Astrocyte of the cerebellum (primary cell): ENCODE data around the gene MSANTD1.

Experiments used
- DNase-seq: peaks from one replicate; pipeline ENCODE4 v3.0.0-alpha.2; 2011; ENCODE audit warnings: low read depth
- H3K4me3 ChIP-seq: 2 replicates; pipeline ENCODE4 v1.5.1; 2011; ENCODE audit warnings: mild to moderate bottlenecking, low read depth, low read length, moderate library complexity
- in situ Hi-C: cut with HindIII; loops from 2 replicates; pipeline ENCODE4 v1.10.0; 2017; ENCODE audit warnings: low sequenced_read_pairs
- TF ChIP-seq, protein P1 (sequence below): IDR thresholded peaks from 2 replicates; pipeline ENCODE4 v1.5.1; 2012; ENCODE audit warnings: low read length, low read depth, moderate library complexity, mild to moderate bottlenecking; ENCODE audit errors: missing control alignments

The MSANTD1 gene

DNA sequence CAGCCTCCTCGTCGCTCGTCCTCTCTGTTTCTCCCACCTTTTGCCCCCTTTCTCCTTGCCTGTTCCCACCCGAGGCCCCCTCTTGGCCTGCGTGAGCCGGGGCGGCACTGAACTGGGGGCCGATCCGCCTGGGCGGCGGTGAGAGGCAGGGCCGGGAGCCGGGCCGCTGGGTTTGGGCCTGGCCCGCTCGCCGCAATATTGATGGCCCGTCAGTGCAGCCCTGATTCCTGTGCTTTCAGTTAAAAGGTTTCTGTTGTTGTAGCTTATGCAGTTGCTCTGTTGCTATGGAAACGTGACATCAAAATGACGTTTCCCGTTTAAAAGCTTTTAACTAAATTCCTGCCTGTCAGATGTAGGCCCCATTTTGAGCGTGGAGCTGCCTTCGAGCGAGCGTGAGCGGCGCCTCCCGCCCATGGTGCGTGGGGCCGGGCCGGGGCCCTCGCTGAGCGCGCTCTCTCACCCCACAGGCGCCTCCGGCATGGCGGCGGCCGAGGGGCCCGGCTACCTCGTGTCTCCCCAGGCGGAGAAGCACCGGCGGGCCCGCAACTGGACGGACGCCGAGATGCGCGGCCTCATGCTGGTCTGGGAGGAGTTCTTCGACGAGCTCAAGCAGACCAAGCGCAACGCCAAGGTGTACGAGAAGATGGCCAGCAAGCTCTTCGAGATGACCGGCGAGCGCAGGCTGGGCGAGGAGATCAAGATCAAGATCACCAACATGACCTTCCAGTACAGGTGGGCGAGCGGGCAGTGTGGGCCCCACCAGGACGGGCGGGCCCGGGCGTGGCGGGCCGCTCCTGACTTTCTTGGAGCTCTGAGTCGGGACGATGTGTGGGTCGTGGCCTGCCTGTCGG lies at the start of gene MSANTD1:
MSANTD1 (plus strand) TSS at position 349 of the 851 bp plus-strand sequence; CDS start at position 413, 64 bp downstream.
- TF ChIP-seq, protein P1, sequence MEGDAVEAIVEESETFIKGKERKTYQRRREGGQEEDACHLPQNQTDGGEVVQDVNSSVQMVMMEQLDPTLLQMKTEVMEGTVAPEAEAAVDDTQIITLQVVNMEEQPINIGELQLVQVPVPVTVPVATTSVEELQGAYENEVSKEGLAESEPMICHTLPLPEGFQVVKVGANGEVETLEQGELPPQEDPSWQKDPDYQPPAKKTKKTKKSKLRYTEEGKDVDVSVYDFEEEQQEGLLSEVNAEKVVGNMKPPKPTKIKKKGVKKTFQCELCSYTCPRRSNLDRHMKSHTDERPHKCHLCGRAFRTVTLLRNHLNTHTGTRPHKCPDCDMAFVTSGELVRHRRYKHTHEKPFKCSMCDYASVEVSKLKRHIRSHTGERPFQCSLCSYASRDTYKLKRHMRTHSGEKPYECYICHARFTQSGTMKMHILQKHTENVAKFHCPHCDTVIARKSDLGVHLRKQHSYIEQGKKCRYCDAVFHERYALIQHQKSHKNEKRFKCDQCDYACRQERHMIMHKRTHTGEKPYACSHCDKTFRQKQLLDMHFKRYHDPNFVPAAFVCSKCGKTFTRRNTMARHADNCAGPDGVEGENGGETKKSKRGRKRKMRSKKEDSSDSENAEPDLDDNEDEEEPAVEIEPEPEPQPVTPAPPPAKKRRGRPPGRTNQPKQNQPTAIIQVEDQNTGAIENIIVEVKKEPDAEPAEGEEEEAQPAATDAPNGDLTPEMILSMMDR = no peak
- in situ Hi-C loops = no loop called here
- no peak within 1 kb of the TSS for H3K4me3 ChIP-seq
- DNase-seq = no peak

DNA sequence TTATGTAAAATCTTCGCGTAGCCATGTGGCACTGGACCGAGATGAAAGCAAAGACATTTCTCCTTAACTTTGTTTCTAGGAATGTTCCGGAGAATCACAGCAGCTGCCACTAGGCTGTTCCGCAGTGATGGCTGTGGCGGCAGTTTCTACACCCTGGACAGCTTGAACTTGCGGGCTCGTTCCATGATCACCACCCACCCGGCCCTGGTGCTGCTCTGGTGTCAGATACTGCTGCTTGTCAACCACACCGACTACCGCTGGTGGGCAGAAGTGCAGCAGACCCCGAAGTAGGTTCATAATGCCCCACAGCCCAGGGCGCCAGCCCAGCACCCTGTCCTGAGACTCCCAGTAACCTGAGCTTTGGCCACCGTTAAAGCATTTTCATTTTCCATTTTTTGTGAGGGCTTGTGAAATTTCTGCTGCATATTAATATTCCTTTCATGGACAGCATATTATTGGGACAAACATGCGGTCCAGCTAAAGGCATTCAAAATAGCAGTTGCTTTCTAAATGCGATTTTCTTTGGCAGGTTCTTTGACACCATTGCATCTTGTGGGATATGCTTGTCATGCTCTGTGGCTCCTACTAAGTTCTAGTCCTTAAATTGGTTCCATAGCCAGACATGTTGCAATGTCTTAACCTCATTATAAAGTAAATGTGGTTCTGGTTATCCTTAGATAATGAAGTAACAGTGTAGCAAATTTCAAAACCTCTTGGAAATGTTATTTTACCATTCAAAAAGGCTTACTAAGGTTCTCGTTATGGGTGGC lies 49.1 kb upstream of the MSANTD1 start:
- in situ Hi-C loops = no loop called here
- DNase-seq = no peak
- H3K4me3 ChIP-seq = no peak overlapping the region
- TF ChIP-seq, protein P1 = no peak

DNA sequence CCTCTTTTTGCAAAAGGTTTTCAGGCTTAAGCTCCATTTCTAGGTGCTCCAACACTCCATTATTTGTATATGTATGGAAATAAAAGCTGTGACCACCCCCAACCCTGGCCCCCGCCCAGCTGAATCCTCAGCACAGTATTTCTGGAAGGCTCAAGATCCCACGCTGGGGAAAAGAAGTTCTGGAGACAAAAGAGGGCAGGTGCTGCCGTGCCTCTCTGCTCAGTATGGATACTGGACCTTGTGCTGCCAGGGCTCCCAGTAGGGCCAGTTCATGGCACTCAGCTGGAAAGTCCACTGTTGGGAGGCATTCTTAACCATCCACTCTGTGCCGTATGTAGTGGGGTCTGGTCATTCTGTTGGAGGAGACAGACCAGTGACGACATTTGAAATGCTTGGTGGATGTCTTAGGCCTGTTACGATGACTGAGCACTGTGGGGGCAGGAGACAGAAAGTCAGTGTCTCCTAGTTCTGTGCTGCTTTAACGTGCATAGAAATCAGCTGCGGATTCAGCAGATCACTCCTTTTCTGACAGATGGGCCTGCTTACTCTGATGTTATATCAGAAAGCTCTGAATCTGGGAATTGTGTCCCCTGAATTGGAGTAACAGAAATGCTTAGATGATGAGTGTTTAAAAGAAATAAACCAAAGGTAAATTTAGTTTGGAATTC lies 48.4 kb upstream of the MSANTD1 start:
- TF ChIP-seq, protein P1 = no peak
- in situ Hi-C loops = no loop called here
- DNase-seq = no peak
- no peak overlapping the region for H3K4me3 ChIP-seq

DNA sequence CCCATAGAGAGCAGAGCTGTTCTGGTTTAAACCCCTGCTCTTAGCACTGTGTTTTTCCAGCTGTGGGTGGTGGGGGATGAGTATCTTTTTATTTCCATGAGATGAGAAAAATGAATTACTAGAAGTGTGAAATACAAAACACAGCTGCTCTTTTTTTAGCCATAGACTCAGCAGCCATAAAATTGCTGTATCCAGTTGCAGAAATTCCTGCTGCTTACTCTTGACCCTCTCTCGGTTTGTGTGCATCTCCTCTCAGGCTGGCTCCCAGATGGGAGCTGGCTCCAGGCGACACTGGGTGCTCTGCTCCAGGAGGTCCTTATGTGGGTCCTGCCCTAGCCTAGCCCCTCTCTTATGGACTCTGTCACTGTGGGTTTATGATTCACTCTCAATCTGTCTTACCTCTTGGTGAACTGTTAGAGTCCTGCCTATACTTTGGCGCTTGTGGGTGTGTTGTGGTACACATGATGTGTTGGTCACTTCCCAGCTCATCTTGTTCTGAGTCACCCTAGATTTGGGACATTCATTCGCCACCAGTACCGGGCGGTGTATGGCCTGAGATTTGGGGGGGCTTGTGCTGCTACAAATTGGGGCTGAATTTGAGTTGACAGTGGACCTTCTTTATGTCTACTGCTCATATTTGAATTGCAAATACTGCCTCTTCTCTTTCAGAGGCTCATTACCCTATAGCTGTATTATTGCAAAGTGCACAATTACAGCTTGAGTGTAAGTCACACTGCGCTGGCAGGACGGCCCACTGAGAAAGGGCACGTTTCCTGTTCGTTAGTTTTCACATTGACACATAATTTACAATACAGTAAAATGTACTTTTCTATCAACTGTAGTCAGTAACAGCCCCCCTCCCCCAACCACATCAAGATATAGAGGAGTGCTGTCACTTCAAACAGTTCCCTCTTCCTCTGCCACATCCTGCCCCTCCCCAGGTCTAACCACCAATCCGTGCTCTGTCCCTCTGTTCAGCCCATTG lies 46.9 kb upstream of the MSANTD1 start:
- peak; percentile 9 for DNase-seq
- TF ChIP-seq, protein P1 = no peak
- no peak overlapping the region for H3K4me3 ChIP-seq
- in situ Hi-C loops = no loop called here

DNA sequence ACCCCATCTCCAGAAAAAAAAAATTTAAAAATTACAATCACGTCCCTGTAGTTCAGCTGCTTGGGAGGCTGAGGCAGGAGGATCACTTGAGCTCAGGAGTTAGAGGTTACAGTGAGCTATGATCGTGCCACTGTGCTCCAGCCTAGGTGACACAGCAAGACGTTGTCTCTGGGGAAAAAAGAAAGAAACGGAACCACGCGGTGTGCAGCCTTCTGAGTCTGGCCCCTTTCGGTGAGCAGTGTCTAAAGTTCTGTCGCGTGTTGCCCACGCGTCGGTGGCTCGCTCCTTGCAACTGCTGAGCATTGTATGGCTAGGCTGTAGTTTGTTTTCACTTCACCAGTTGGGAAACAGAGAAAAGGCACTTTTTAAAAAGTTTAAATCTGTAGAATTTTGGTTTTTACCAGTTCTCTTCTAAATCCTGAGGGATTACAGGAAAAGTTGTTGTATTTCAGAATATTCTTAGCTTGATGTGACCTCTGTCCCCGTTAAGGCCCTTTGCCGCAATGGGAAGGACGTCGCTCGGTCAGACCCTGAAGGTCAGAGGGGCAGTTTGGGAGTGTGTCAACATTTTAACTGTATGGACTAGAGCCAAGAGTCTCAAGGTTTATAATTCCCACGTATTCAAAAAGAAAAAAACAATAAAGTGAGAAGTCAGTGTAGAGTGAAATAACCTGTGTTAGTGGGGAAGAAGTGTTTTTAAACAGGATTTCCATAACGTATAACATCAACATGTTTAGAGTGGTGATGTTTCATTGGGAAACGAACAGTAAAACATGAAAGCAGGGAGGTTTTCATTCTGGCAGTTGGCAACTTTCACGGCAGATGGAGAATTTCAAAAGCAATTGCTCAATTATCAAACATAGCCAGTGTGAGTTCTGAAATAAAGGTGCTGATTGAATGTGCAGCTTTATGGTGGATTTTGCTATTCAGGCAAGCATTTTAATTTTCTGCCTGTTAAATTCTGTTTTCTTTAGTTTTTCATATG lies 45.8 kb upstream of the MSANTD1 start:
- in situ Hi-C loops = no loop called here
- TF ChIP-seq, protein P1 = no peak
- no peak overlapping the region for H3K4me3 ChIP-seq
- no peak for DNase-seq
